Endothelial cell of umbilical vein (primary cell): ENCODE data around the gene SH3PXD2A. TPM values are rescaled to one million over a fixed set of nuclear protein-coding genes. Genes with fewer than 3 reads are reported as not detected.

ENCODE experiments used
- BruUV-seq: library from RNA; stranded (reverse); fragments of 400-500 nt; replicated peaks from 2 replicates; lab custom pipeline; 2021; lab: Mats Ljungman, UMichigan
- CTCF ChIA-PET: fragments of 300-600, 350-600 bp; sonication (Branson Sonifier 250); formaldehyde crosslinking; loops from one replicate; lab custom pipeline; 2021; ENCODE audit warnings: antibody characterized with exemption, inconsistent platforms; lab: Charles Lee
- POLR2A ChIA-PET: fragments of 300-600, 350-600 bp; sonication (Branson Sonifier 250); formaldehyde crosslinking; loops from one replicate; lab custom pipeline; 2021; ENCODE audit warnings: antibody characterized with exemption, inconsistent platforms; lab: Charles Lee
- DNase-seq: peaks from one replicate; pipeline ENCODE4 v3.0.0-alpha.2; 2011; ENCODE audit warnings: low read depth, low spot score
- FAIRE-seq: peaks from 2 replicates; lab custom pipeline; 2011; peaks lifted over from hg19 to GRCh38; lab: Jason Lieb, UNC
- H2AFZ ChIP-seq: 2 replicates; pipeline ENCODE4 v1.6.0; 2012; ENCODE audit warnings: low read depth, low read length, control low read depth, inconsistent platforms
- H3K27ac ChIP-seq: 2 replicates; pipeline ENCODE4 v1.5.1; 2011; ENCODE audit warnings: low read depth, mild to moderate bottlenecking, control low read depth, low read length, moderate library complexity; ENCODE audit not compliant: insufficient read depth
- H3K27me3 ChIP-seq, 2 experiments: 2 replicates each; pipeline versions ENCODE4 v1.6.0 to v1.6.1; 2011; ENCODE audit warnings: low read length in 2 of 2, mixed read lengths in 1 of 2; ENCODE audit not compliant: control insufficient read depth in 2 of 2, insufficient read depth in 2 of 2
- H3K36me3 ChIP-seq, 2 experiments: 2 replicates in 1 of 2; 3 replicates in 1 of 2; pipeline ENCODE4 v1.5.1; 2011; ENCODE audit warnings: low read length in 2 of 2, mild to moderate bottlenecking in 1 of 2, moderate library complexity in 1 of 2; ENCODE audit not compliant: control insufficient read depth in 2 of 2, insufficient read depth in 2 of 2; ENCODE audit errors: extremely low read depth in 1 of 2
- H3K4me1 ChIP-seq: 3 replicates; pipeline ENCODE4 v1.5.1; 2011; ENCODE audit warnings: mild to moderate bottlenecking, low read length; ENCODE audit not compliant: control insufficient read depth, insufficient read depth; ENCODE audit errors: extremely low read depth
- H3K4me2 ChIP-seq: 2 replicates; pipeline ENCODE4 v1.6.1; 2011; ENCODE audit warnings: low read length, control low read depth, mixed read lengths; ENCODE audit not compliant: insufficient read depth
- H3K4me3 ChIP-seq, 3 experiments: fragments of 200-600 bp in 1 of 3; sonication (generic), shearing (Covaris generic) in 1 of 3; replicated peaks in 1 of 3; 2 replicates each; pipeline ENCODE4 v1.5.1; 2011 to 2016; ENCODE audit warnings: control low read depth in 3 of 3, low read length in 3 of 3, mild to moderate bottlenecking in 2 of 3, inconsistent platforms in 1 of 3, low read depth in 1 of 3, moderate library complexity in 1 of 3; ENCODE audit not compliant: insufficient read depth in 1 of 3
- H3K79me2 ChIP-seq: 2 replicates; pipeline ENCODE4 v1.6.0; 2012; ENCODE audit warnings: low read length, inconsistent platforms; ENCODE audit not compliant: control insufficient read depth, insufficient read depth
- H3K9ac ChIP-seq: replicated peaks from 2 replicates; pipeline ENCODE3; 2011; ENCODE audit warnings: low read length, control low read depth; ENCODE audit not compliant: insufficient read depth; ENCODE audit errors: extremely low read depth
- H3K9me1 ChIP-seq: replicated peaks from 3 replicates; pipeline ENCODE4 v1.6.0; 2011; ENCODE audit warnings: mild to moderate bottlenecking, low read length; ENCODE audit not compliant: control insufficient read depth, insufficient read depth; ENCODE audit errors: extremely low read depth
- H3K9me3 ChIP-seq: replicated peaks from 2 replicates; pipeline ENCODE4 v1.5.1; 2012; ENCODE audit warnings: low read length, inconsistent platforms; ENCODE audit not compliant: control insufficient read depth, insufficient read depth
- H4K20me1 ChIP-seq: replicated peaks from 2 replicates; pipeline ENCODE3; 2011; ENCODE audit warnings: mild to moderate bottlenecking, low read length; ENCODE audit not compliant: control insufficient read depth, insufficient read depth; ENCODE audit errors: extremely low read depth
- EZH2 ChIP-seq: IDR thresholded peaks from 2 replicates; pipeline ENCODE4 v1.6.1; 2012; ENCODE audit warnings: borderline replicate concordance, low read depth, mild to moderate bottlenecking, moderate library complexity, low read length, inconsistent platforms; ENCODE audit not compliant: severe bottlenecking
- FOS ChIP-seq: IDR thresholded peaks from 2 replicates; pipeline ENCODE4 v1.6.1; 2011; ENCODE audit warnings: mild to moderate bottlenecking, low read length, moderate library complexity, borderline replicate concordance; ENCODE audit not compliant: insufficient read depth
- GATA2 ChIP-seq: IDR thresholded peaks from 2 replicates; pipeline ENCODE4 v1.7.0; 2011; ENCODE audit warnings: low read depth, mild to moderate bottlenecking, moderate library complexity, mixed read lengths, low read length; ENCODE audit not compliant: insufficient read length, insufficient read depth
- JUN ChIP-seq: IDR thresholded peaks from 2 replicates; pipeline ENCODE4 v1.6.1; 2011; ENCODE audit warnings: borderline replicate concordance, low read depth; ENCODE audit not compliant: insufficient read length, insufficient read depth
- MYC ChIP-seq: IDR thresholded peaks from one replicate; pipeline ENCODE4 v1.6.1; 2011; ENCODE audit warnings: mild to moderate bottlenecking, low read depth, low read length
- POLR2A ChIP-seq: IDR thresholded peaks from 2 replicates; pipeline ENCODE4 v1.6.1; 2012; ENCODE audit warnings: low read depth, mild to moderate bottlenecking, control low read depth, low read length
- POLR2AphosphoS5 ChIP-seq: IDR thresholded peaks from 2 replicates; pipeline ENCODE4 v1.6.1; 2012; ENCODE audit warnings: low read depth, mild to moderate bottlenecking, control low read depth, low read length, moderate library complexity; ENCODE audit not compliant: insufficient read depth
- dilution Hi-C: fragments of 300-500 bp; cut with MboI; formaldehyde crosslinking; loops from one replicate; pipeline ENCODE4 v1.15.0; 2019; ENCODE audit warnings: low sequenced_read_pairs; ENCODE audit not compliant: extremely low pct_ligation_motif_present
- intact Hi-C: fragments of 100-400 bp; cut with micrococcal nuclease; formaldehyde crosslinking; loops from one replicate; pipeline ENCODE4 v1.10.0; 2022
- polyA plus RNA-seq, 4 experiments: library from polyadenylated mRNA; depleted of rRNA in 3 of 4; stranded (reverse) in 3 of 4; unstranded in 1 of 4; fragments of >200 nt; gene quantifications; 2 replicates each; pipeline versions ENCODE4 v1.2.1 to v1.2.3, GENCODE V29; 2011 to 2012; ENCODE audit warnings: missing spikeins in 1 of 4
- total RNA-seq: library from RNA; stranded (reverse); gene quantifications from 2 replicates; pipeline ENCODE4 v1.2.3, GENCODE V29; 2021
- TF ChIP-seq, protein P1 (sequence below), 2 donors: IDR thresholded peaks; 1 replicate in 1 of 2; 2 replicates in 1 of 2; pipeline ENCODE4 v1.5.1; 2011; ENCODE audit warnings: low read length in 2 of 2, mild to moderate bottlenecking in 2 of 2, moderate library complexity in 2 of 2, control low read depth in 1 of 2, inconsistent platforms in 1 of 2, low read depth in 1 of 2; ENCODE audit not compliant: insufficient read depth in 1 of 2; ENCODE audit errors: extremely low read depth in 1 of 2
- TF ChIP-seq, protein P2 (sequence below): IDR thresholded peaks from 2 replicates; pipeline ENCODE4 v1.6.1; 2011; ENCODE audit not compliant: insufficient read depth, insufficient read length

Gene SH3PXD2A
- total and polyA plus RNA-seq, 2 donors (not counting 3 experiments of a cell fraction or from before 2014, with no cell fraction given): 1.4 to 5.1 TPM

DNA sequence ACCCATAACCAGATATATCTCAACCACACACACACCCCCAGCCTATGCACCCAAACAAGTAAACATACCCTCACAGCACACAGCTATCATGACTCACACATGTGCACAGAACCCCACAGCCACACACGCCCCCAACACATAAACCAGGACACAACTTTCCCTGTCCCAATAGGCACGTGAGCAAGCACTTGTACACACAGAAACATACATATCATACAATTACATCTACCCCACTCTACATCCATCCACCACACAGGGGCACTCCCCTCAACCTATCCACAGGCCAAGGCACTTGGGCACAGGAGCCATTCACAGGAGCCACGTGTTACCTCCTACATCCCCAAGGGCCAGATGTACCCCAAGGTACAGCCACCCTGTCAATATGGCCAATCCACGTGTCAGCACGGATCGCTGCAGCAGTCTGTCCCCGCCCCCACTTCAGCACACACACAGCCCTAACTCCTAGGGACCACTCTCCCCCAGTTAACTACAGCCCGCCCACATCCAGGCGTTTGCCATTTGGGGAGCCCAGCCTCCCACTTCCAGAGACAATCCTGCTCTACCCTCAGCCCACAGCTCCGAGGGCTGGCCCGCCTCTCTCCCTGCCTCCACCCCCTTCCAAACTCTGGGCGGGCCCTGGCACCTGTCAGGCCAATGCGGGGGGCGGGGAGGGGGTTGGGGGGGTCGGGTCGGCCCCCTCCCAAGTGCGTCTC is 163.5 kb downstream of the SH3PXD2A start:
- dilution Hi-C loops (no loop called here), intact Hi-C loops (no loop called here)
- ChIA-PET POLR2A (no interaction called here), CTCF (no interaction called here)
- Histone ChIP-seq H3K9me1 (no peaks in the 10 kb centered on the region), H3K9me3 (no peaks in the 10 kb centered on the region), H3K79me2 (no peaks in the 10 kb centered on the region), H3K36me3 (no peaks in the 10 kb centered on the region), H2AFZ (no peak overlapping the region), H4K20me1 (no peaks in the 10 kb centered on the region), H3K4me1 (peaks cover 14% of the 10 kb centered on the region), H3K27ac (no peak overlapping the region), H3K4me3 (no peak overlapping the region), H3K4me2 (no peak overlapping the region), H3K27me3 (no peaks in the 10 kb centered on the region), H3K9ac (no peak overlapping the region)
- no peak for TF ChIP-seq POLR2A
- TF ChIP-seq JUN: no peak
- TF ChIP-seq EZH2: no peak
- TF ChIP-seq MYC: no peak
- TF ChIP-seq, protein P1, sequence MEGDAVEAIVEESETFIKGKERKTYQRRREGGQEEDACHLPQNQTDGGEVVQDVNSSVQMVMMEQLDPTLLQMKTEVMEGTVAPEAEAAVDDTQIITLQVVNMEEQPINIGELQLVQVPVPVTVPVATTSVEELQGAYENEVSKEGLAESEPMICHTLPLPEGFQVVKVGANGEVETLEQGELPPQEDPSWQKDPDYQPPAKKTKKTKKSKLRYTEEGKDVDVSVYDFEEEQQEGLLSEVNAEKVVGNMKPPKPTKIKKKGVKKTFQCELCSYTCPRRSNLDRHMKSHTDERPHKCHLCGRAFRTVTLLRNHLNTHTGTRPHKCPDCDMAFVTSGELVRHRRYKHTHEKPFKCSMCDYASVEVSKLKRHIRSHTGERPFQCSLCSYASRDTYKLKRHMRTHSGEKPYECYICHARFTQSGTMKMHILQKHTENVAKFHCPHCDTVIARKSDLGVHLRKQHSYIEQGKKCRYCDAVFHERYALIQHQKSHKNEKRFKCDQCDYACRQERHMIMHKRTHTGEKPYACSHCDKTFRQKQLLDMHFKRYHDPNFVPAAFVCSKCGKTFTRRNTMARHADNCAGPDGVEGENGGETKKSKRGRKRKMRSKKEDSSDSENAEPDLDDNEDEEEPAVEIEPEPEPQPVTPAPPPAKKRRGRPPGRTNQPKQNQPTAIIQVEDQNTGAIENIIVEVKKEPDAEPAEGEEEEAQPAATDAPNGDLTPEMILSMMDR (IDR thresholded peaks at IDR 0.05; ENCODE audit: extremely low read depth in 1 of 2, insufficient read depth in 1 of 2, low read depth in 1 of 2, low read length in 2 of 2): no peak
- TF ChIP-seq GATA2: no peak
- TF ChIP-seq FOS: no peak
- TF ChIP-seq, protein P2, sequence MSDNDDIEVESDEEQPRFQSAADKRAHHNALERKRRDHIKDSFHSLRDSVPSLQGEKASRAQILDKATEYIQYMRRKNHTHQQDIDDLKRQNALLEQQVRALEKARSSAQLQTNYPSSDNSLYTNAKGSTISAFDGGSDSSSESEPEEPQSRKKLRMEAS: no peak
- TF ChIP-seq POLR2AphosphoS5: no peak
- no peak for DNase-seq
- no peak for FAIRE-seq
- no TSS peak for BruUV-seq
